Measurements from ENCODE around the gene CMTM5.

The CMTM5 gene

DNA sequence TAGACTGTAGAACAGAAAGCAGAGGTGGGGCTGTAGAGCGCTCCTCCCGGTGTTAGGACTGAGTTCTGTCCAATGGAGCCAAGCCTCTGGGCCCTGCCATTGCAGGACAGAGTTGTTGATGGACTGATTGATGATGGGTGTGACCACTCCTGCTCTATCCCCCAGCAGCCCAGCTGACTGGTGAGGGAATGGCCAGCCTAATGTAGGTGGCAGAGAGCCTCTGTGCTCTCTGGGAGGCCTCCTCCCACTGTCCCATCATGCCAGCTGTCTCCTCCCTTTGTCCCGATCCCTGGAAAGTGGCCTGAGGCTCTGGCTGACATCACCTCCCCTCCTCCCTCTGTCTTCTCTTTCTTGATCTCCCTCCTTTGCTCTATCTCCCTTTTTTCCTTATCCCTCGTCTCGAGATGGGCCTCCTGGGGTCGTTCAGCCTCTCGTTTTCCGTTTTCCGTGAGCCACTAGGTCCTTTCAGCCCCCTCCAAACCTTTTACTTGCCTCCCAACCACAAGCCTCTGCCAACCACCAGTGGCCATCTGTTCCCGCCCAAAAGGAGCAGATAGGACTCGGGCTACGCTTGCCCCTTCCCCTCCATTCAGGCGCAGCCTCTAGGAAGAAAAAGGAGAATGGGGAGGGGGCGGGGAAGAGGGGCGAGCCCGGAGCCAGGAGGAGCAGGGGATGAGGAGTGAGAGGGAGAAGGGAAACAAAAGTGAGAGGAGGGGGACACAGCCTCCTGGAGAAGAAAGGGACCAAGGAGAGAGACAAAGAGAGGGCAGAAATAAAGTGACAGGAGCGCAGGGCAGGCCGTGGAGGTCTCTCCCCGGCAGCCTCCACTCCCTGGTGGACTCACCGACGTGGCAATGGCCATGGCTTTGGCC lies 12.4 kb upstream of the CMTM5 start:
- TF ChIP-seq POLR2A (IDR thresholded peaks at IDR 0.05; ENCODE audit: low read depth, low read length): no peak
- FAIRE-seq (no peak), DNase-seq (ENCODE audit: insufficient read length, low spot score) (no peak)

DNA sequence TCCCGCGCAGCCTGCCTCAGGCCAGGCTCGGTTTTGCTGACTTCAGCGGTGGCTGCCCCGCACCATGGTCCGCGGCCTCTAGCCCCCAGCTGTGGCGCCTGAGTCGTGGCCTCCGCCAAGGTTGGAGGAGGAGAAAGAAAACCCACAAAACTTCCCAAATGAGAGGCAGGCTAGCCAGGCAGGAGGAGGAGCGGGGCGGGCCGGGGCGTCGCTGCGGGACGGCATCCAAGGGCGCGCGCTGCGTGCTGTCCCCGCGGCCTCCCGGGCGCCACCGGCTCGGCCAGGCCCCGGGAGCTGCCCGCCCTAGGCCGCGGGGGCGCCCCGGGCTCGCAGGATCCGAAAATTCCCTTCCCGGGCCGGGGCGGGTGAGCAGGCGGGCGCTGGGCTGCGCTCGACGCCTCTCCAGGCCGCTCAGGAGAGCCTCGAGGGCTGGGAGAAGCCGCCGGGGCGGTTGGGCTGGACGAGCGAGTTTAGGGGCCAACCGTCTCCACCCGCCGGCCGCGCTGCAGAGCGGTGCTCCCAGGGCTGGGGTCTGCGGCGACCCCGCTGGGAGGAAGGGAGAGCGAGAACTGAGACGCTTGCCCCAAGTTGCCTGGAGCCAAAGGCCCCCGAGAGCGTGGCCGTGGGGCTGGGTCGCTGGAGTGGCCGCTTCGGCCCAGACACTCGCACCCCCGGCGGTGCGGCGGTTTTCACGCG lies 11.7 kb upstream of the CMTM5 start, which contains the start of gene EFS:
EFS (minus strand) TSS at position 137 of the 696 bp plus-strand sequence. CDS start 147 bp downstream, outside the sequence.
- FAIRE-seq: no peak
- DNase-seq (ENCODE audit: insufficient read length, low spot score): no peak
- TF ChIP-seq POLR2A (IDR thresholded peaks at IDR 0.05; ENCODE audit: low read depth, low read length): no peak

DNA sequence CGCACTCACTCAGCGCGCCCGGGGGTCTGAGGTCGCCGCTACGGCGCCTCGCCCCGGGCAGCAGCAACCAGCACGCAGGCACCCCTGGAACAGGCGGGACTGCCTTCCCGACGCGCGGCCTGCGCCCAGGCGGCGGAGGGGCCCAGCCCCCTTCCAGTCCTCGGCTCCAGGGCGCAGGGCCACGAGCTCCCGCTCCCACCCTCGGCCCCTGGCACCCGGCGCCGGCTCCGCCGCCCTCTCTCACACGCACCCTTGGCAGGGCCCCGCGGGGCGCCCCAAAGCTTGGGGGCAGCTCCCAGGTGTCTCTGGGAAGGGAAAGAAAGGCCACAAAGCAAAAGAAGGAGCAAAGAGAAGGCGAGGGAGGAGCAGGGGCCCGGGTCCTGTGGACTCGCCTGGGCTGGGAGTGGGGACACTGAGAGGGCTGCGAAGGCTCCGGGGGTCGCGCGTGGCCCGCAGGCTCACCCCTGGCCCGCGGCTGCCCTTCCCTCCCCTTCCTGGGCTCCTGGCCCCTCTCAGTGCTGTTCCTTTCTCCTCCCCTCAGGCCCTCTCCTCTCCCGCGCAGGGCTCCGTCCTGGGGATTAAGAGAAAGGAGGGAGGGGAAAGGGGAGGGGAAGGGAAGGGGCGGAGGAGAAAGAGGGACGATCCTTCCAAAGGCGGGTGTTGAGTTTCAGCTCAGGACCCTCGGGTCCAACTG lies 11.0 kb upstream of the CMTM5 start:
- no peak for TF ChIP-seq POLR2A (IDR thresholded peaks at IDR 0.05; ENCODE audit: low read depth, low read length)
- DNase-seq (ENCODE audit: insufficient read length, low spot score) (no peak), FAIRE-seq (no peak)

DNA sequence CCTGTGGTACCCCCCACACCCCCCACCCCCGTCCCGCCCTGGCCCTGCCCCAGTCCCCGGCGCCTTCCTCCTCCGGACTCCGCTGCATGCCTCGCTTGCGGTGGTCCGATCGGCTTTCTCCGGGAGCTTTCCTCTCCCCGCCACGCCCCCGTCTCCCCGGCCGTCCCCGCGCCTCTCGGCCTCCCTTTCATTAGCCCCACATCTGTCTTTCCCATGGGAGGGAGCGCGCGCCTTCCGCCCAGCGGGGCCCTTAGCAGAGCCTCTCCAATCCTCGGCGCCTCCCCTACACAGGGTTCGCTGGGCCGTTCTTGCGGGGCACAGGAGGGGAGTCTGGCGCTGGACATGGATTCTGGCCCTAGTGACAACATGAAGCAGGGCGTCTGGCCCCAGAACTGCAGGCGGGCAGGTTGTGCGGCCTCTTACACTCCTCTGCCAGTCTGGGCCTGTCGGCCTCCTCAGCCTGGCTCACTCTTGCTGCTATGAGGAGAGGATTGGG lies 10.4 kb upstream of the CMTM5 start:
- no peak for FAIRE-seq
- TF ChIP-seq POLR2A (IDR thresholded peaks at IDR 0.05; ENCODE audit: low read depth, low read length): no peak
- no peak for DNase-seq (ENCODE audit: insufficient read length, low spot score)

DNA sequence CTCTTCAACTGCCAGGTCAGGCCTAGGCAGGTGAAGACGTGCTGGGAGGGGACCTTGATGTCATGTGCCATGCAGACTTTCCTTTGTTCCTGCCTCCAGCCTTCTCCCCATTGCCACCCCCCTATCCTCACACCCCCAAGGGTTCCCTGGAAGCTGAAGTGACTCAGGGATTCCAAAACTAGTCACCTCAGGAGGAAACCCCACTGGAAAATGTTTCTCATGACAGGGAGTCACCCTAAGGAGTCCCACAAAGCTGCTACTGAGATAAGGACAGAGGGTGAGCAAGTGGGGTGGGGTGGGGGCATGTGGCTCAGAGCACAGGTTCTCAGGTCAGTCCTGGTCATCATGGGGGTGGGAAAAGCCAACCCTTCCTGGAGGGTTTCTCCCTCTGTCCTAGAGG lies 6.6 kb upstream of the CMTM5 start:
- DNase-seq (ENCODE audit: insufficient read length, low spot score) (no peak), FAIRE-seq (no peak)
- no peak for TF ChIP-seq POLR2A (IDR thresholded peaks at IDR 0.05; ENCODE audit: low read depth, low read length)

DNA sequence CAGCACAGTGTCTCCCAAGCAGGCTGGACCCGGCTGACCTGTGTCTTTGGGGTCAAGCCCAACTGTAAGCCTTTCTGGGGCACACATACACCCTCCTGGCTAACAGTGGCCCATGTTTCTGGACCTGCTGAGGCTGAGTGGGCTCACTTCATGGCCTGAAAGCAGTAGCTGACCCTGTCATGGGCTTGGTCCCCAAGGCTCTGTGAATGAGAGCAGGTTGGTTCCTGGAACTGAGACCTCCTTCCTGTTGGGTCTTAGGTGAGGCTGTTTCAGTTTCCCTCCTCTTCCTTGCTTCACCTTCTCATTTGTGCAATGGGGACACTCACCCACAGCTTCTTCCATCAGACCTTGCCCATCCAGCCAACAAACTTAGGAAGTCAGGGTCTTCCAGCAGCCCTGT lies 5.0 kb upstream of the CMTM5 start:
- DNase-seq (ENCODE audit: insufficient read length, low spot score): no peak
- no peak for TF ChIP-seq POLR2A (IDR thresholded peaks at IDR 0.05; ENCODE audit: low read depth, low read length)
- FAIRE-seq: no peak

DNA sequence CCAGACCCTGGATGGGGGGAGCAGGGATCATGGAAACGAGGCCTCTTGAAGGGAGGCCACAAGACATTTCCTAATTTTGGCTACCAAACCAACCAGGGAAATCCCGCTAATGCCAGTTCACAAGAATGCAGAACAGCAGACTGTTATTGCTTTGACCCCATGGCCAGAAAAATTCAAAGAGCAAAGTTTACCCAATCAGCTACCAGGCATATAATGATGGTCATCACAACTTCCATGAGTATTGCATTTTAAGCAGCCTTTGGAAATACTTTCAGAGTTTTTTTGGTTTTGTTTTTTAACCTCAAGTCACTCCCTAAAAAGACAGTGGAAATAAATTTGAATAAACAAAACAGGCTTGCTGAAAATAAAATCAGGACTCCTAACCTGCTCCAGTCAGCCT lies 4.3 kb upstream of the CMTM5 start, which contains the start of gene IL25:
IL25 (plus strand) TSS at position 301 of the 400 bp plus-strand sequence.
- TF ChIP-seq POLR2A (IDR thresholded peaks at IDR 0.05; ENCODE audit: low read depth, low read length): no peak
- DNase-seq (ENCODE audit: insufficient read length, low spot score) (no peak), FAIRE-seq (no peak)

DNA sequence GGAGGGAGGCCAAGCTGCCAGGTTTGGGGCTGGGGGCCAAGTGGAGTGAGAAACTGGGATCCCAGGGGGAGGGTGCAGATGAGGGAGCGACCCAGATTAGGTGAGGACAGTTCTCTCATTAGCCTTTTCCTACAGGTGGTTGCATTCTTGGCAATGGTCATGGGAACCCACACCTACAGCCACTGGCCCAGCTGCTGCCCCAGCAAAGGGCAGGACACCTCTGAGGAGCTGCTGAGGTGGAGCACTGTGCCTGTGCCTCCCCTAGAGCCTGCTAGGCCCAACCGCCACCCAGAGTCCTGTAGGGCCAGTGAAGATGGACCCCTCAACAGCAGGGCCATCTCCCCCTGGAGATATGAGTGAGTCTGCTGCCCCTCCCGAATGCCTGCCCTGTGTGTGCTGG lies 3.8 kb upstream of the CMTM5 start:
- FAIRE-seq (no peak), DNase-seq (ENCODE audit: insufficient read length, low spot score) (no peak)
- no peak for TF ChIP-seq POLR2A (IDR thresholded peaks at IDR 0.05; ENCODE audit: low read depth, low read length)

DNA sequence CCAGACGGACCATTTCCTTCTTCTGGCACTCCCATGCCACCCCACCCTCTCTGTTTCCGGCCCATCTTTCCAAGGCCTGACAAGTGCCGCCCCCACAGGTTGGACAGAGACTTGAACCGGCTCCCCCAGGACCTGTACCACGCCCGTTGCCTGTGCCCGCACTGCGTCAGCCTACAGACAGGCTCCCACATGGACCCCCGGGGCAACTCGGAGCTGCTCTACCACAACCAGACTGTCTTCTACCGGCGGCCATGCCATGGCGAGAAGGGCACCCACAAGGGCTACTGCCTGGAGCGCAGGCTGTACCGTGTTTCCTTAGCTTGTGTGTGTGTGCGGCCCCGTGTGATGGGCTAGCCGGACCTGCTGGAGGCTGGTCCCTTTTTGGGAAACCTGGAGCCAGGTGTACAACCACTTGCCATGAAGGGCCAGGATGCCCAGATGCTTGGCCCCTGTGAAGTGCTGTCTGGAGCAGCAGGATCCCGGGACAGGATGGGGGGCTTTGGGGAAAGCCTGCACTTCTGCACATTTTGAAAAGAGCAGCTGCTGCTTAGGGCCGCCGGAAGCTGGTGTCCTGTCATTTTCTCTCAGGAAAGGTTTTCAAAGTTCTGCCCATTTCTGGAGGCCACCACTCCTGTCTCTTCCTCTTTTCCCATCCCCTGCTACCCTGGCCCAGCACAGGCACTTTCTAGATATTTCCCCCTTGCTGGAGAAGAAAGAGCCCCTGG lies 1.2 kb upstream of the CMTM5 start:
- FAIRE-seq: no peak

DNA sequence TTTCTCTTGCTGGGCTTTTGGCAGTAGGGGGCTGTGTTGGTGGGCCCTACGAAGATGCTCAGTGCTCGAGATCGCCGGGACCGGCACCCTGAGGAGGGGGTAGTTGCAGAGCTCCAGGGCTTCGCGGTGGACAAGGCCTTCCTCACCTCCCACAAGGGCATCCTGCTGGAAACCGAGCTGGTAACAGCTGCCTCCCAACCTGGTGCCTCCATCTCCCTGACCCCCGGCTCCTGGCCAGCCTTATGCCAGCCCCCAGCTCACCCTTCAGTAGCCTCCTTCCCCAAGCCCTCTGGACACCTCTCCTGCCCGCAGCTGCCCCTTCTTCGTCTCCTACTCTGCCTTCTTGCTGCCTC lies 328 bp downstream of the CMTM5 start:
- TF ChIP-seq POLR2A (IDR thresholded peaks at IDR 0.05; ENCODE audit: low read depth, low read length): no peak
- DNase-seq (ENCODE audit: insufficient read length, low spot score): no peak
- no peak for FAIRE-seq

More for the DNA sequence above, 1.2 kb upstream of the CMTM5 start:
- DNase-seq (ENCODE audit: insufficient read length, low spot score): no peak
- no peak for TF ChIP-seq POLR2A (IDR thresholded peaks at IDR 0.05; ENCODE audit: low read depth, low read length)

DNA sequence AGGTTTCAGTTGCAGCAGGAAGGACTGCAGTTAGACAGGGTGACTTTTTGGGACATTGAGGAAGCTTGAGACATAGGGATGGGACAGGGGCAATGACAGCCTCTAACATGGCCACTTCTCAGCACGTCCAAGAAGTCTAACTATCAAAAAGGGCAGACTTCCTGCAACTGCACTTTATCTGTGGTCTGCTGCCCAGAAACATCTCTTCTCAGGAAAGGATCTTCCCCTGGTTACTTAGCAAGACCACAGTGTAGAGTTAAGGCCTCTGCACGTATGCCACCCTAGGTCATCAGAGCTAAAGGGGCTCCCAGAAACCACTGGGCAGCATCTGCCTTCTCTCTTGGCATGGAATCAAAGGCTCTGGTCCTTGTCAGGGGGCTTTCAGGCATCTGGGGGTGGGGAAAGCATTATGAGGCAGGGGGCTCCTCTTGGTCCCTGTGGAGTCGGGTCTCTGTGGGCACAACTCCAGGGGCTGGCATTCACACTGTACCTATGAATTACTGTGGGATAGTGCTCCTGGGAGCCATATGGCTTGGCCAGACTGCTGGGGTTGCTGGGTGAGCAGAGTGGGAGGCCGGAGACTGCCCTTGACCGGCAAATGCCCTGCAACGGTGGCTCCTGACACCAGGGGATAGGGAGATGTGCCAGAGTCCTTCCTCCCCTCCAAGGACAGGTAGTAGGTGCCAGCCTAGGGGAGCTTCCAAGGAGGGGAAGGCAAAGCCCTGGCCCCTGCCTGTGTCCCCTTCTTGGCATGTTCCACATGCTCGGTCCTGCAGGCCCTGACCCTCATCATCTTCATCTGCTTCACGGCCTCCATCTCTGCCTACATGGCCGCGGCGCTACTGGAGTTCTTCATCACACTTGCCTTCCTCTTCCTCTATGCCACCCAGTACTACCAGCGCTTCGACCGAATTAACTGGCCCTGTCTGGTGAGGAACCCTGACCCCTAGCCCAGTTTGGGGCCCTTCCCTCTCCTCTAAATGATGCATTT lies 1.0 kb downstream of the CMTM5 start:
- FAIRE-seq (no peak), DNase-seq (ENCODE audit: insufficient read length, low spot score) (no peak)
- TF ChIP-seq POLR2A (IDR thresholded peaks at IDR 0.05; ENCODE audit: low read depth, low read length): no peak

DNA sequence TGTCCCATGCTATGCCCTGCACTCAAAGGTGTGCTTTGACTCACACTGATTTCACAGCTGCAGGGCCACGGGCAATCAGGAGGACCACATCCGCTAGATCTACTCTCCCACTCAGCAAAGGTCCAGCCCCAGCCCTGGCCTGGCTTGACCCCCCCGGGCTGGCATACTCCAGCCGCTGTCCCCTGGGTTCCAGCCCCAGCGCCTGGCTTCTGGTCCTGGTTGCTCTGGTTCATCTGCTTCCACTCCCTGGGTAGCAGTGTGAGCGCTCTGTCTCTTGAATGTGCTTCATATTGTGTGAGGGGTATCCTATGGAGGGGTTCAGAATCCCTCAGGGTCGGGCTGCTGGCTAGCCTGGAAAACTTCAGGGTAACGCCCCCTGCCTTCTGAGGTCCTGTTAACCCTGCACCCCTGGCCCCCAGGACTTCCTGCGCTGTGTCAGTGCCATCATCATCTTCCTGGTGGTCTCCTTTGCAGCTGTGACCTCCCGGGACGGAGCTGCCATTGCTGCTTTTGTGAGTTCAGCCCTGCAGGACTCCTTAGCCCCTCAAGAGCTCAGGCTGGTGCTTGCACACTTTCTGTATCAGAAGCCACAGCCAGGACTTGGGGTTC lies 1.9 kb downstream of the CMTM5 start:
- TF ChIP-seq POLR2A (IDR thresholded peaks at IDR 0.05; ENCODE audit: low read depth, low read length): no peak
- DNase-seq (ENCODE audit: insufficient read length, low spot score) (no peak), FAIRE-seq (no peak)

Data from H54 (cell line).